LNCaP clone FGC (cell line): Measurements from ENCODE around the gene CADM2.

ENCODE experiments used
- DNase-seq: peaks from one replicate; pipeline ENCODE4 v3.0.0-alpha.2; 2011; ENCODE audit warnings: low read depth
- H3K4me3 ChIP-seq: 2 replicates; pipeline ENCODE4 v1.5.1; 2011; ENCODE audit warnings: mild to moderate bottlenecking, low read depth, low read length, control low read depth
- CTCF ChIP-seq: IDR thresholded peaks from 2 replicates; pipeline ENCODE4 v1.5.1; 2012; ENCODE audit warnings: mild to moderate bottlenecking; ENCODE audit not compliant: control insufficient read depth, insufficient read depth; ENCODE audit errors: extremely low read depth

CADM2 gene

GRCh38 chr3:85159376-85159775 is 200.6 kb downstream of the CADM2 start:
- DNase-seq: no peak
- H3K4me3 ChIP-seq: no peak overlapping the region
- no peak for TF ChIP-seq CTCF

GRCh38 chr3:85161544-85161943 is 202.8 kb downstream of the CADM2 start:
- no peak for DNase-seq
- no peak overlapping the region for H3K4me3 ChIP-seq
- no peak for TF ChIP-seq CTCF

GRCh38 chr3:85162905-85163304 is 204.1 kb downstream of the CADM2 start:
- DNase-seq: no peak
- no peak overlapping the region for H3K4me3 ChIP-seq
- TF ChIP-seq CTCF: no peak

- no peak for DNase-seq
- H3K4me3 ChIP-seq: no peak overlapping the region
- TF ChIP-seq CTCF: no peak
Observed at GRCh38 chr3:85164436-85164835, 205.6 kb downstream of the CADM2 start.

- no peak overlapping the region for H3K4me3 ChIP-seq
- DNase-seq: no peak
- TF ChIP-seq CTCF: no peak
Observed at GRCh38 chr3:85167576-85167975, 208.8 kb downstream of the CADM2 start.

- DNase-seq: no peak
- no peak overlapping the region for H3K4me3 ChIP-seq
- TF ChIP-seq CTCF: no peak
Observed at GRCh38 chr3:85170646-85171045, 211.9 kb downstream of the CADM2 start.

- 0 out of 2 replicates have a peak, but pooled peaks have one; percentile 1 for TF ChIP-seq CTCF
- DNase-seq: no peak
- no peak overlapping the region for H3K4me3 ChIP-seq
Observed at GRCh38 chr3:85171976-85172375, 213.2 kb downstream of the CADM2 start.
